ENCODE data around the gene C1QL4. TPM values are rescaled to one million over a fixed set of nuclear protein-coding genes. Genes with fewer than 3 reads are reported as not detected.
A peak's percentile ranks its signal among the peaks of the same experiment; 100 is the strongest.

Gene C1QL4
- total and polyA plus RNA-seq, 9 of the 15 experiments (the other 6 are each of a cell fraction or from before 2014, with no cell fraction given) = 0.08 to 2.1 (median 0.31) TPM

DNA sequence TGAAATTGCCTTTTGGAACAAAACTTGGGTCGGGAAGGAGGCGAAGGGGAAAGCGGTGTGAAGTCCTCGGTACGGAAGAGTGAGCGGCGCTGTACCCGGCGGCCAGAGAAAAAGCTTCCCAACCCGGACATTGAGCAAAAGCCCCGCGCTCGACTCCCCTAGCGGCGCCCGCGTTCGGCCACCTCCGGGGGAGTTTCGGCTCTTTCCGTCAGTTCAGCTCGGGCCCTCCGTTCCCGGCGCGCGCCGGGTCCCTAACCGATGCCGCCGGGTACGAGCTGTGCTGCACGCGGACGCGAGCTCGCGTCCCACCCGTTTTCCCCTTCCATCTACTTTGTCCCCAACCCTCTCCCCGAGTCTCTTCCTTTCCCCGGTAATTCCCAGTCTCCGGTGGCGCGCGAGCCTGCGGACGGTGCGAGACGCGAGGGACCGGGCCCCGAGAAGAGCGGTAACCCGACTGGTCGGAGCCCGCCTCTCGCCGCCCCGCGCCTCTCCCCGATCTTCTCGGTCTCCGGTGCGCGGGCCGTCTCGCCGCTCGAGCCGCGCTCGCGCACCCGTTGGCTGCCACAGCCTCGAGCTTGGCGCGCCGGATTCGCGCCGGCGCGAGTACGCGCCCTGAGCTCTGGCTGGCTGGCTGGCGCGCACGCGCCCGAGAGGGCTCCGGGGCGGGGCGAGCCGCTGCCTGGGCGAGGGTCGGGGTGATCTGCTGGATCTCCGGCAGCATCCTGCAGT is 29.8 kb upstream of the C1QL4 start (continued):
- TF ChIP-seq, protein P1, sequence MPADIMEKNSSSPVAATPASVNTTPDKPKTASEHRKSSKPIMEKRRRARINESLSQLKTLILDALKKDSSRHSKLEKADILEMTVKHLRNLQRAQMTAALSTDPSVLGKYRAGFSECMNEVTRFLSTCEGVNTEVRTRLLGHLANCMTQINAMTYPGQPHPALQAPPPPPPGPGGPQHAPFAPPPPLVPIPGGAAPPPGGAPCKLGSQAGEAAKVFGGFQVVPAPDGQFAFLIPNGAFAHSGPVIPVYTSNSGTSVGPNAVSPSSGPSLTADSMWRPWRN (IDR thresholded peaks at IDR 0.05; ENCODE audit: low read depth) = no peak
- TF ChIP-seq FOXK2 (conservative IDR thresholded peaks at IDR 0.05 in 1 of 2, IDR thresholded peaks at IDR 0.05 in 1 of 2; ENCODE audit: low read depth in 2 of 2) (no peak), USF1 (CRISPR knock-in tag; IDR thresholded peaks at IDR 0.05) (no peak; the same call in 1 of the 2 replicates), ZFPM2 (CRISPR knock-in tag; IDR thresholded peaks at IDR 0.05) (no peak), KAT8 (IDR thresholded peaks at IDR 0.05; ENCODE audit: low read depth) (no peak), MAFK (IDR thresholded peaks at IDR 0.05; ENCODE audit: low read length) (no peak), POLR2H (tag; IDR thresholded peaks at IDR 0.05; ENCODE audit: low read depth) (peak; percentile 78), CGGBP1 (CRISPR knock-in tag; IDR thresholded peaks at IDR 0.05) (no peak), TSC22D4 (tag; IDR thresholded peaks at IDR 0.05) (no peak), CTBP1 (IDR thresholded peaks at IDR 0.05; ENCODE audit: borderline replicate concordance) (peak; percentile 97), BRD9 (IDR thresholded peaks at IDR 0.05; ENCODE audit: low read depth, partially characterized antibody) (peak; percentile 25), ZNF507 (tag; conservative IDR thresholded peaks at IDR 0.05) (no peak), GATAD2B (IDR thresholded peaks at IDR 0.05; ENCODE audit: borderline replicate concordance) (peak; percentile 36; the same call in 1 of the 2 replicates), DEAF1 (CRISPR knock-in tag; IDR thresholded peaks at IDR 0.05) (peak; percentile 99), ZNF551 (CRISPR knock-in tag; IDR thresholded peaks at IDR 0.05) (no peak), PATZ1 (CRISPR knock-in tag; IDR thresholded peaks at IDR 0.05; ENCODE audit: borderline replicate concordance) (no peak), ZNF586 (CRISPR knock-in tag; conservative IDR thresholded peaks at IDR 0.05) (no peak)
- TF ChIP-seq, protein P2, sequence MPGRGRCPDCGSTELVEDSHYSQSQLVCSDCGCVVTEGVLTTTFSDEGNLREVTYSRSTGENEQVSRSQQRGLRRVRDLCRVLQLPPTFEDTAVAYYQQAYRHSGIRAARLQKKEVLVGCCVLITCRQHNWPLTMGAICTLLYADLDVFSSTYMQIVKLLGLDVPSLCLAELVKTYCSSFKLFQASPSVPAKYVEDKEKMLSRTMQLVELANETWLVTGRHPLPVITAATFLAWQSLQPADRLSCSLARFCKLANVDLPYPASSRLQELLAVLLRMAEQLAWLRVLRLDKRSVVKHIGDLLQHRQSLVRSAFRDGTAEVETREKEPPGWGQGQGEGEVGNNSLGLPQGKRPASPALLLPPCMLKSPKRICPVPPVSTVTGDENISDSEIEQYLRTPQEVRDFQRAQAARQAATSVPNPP (IDR thresholded peaks at IDR 0.05; ENCODE audit: borderline replicate concordance, insufficient read depth, insufficient read length) = no peak
- TF ChIP-seq, protein P3, sequence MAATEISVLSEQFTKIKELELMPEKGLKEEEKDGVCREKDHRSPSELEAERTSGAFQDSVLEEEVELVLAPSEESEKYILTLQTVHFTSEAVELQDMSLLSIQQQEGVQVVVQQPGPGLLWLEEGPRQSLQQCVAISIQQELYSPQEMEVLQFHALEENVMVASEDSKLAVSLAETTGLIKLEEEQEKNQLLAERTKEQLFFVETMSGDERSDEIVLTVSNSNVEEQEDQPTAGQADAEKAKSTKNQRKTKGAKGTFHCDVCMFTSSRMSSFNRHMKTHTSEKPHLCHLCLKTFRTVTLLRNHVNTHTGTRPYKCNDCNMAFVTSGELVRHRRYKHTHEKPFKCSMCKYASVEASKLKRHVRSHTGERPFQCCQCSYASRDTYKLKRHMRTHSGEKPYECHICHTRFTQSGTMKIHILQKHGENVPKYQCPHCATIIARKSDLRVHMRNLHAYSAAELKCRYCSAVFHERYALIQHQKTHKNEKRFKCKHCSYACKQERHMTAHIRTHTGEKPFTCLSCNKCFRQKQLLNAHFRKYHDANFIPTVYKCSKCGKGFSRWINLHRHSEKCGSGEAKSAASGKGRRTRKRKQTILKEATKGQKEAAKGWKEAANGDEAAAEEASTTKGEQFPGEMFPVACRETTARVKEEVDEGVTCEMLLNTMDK (IDR thresholded peaks at IDR 0.05; ENCODE audit: borderline replicate concordance, insufficient read depth, low read depth, low read length, poor library complexity, severe bottlenecking) = peak; percentile 44

Data from K562 (cell line).